AG04449 (cell line): ENCODE data around the gene RIIAD1.

Source experiments
- CTCF ChIA-PET: fragments of 350-600 bp; formaldehyde crosslinking; extraction: SDS; loops from one replicate; lab custom pipeline; 2021; ENCODE audit warnings: antibody characterized with exemption; lab: Yijun Ruan, JAX
- POLR2A ChIA-PET: fragments of 400-600, 350-600 bp; formaldehyde crosslinking; extraction: SDS; loops from one replicate; lab custom pipeline; 2020; ENCODE audit warnings: antibody characterized with exemption, inconsistent platforms; lab: Yijun Ruan, JAX
- DNase-seq: peaks from one replicate; pipeline ENCODE4 v3.0.0-alpha.2; 2010; ENCODE audit warnings: low read depth, low spot score
- H3K4me3 ChIP-seq: 2 replicates; pipeline ENCODE4 v1.5.1; 2011; ENCODE audit warnings: low read depth, mild to moderate bottlenecking, control low read depth, low read length
- CTCF ChIP-seq: IDR thresholded peaks from one replicate; pipeline ENCODE4 v1.5.1; 2011; ENCODE audit warnings: mild to moderate bottlenecking, moderate library complexity, low read length, control low read depth, inconsistent platforms; ENCODE audit not compliant: insufficient read depth; ENCODE audit errors: missing control alignments

The RIIAD1 gene

DNA sequence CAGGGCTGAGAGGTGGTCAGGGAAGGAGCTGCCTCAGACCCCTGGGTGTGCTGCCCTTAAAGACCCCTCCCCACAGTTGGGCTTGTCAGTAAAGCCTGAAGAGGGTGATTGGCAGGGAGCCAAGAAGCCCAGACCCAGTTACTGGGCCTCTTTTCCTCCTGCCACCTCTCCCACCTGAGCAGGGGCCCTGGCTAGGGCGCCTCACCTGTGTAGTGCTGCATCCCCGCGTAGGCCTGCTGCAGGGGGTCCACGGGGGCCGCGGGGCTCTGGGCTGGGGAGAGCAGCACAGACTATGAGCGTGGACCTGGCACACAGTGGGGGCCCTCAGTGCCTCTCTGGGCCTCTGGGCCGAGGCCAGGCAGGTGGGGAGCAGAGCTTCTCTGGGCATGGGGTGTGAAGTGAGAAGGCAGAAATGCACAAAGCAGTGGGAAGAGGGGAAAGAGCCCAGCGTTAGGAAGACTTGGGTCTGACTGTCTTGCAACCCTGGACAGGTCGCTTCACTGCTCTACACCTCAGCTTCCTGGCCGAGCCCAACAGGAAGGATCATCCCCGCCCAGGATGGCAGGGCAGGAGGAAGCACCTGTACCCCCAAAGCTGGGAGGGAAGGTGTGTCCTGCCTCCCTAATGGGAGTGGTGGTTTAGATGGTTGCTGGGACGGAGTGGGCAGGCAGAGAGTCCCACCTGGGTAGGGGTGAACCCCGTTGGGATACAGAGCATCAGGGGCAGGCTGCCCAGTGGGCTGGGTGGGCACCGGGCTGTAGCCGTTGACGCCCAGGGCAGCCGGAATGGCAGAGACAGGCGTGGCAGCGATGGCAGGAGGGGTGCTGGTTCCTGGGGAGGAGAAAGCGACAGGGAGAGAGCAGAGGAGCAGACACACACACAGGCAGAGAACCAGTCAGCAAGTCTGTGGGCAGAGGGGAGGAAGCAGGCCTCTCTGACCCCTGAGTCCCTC is 14.6 kb upstream of the RIIAD1 start:
- CTCF ChIA-PET = interaction anchor here (1.0 to 4.6 kb wide), 4 partner anchors 13 to 113 kb away, joined by 3 to 19 read pairs (median 3); partner anchors contain the start of gene RIIAD1
- POLR2A ChIA-PET = no interaction called here
- H3K4me3 ChIP-seq = no peak overlapping the region
- DNase-seq = no peak
- no peak for TF ChIP-seq CTCF

- ChIA-PET POLR2A (no interaction called here), CTCF (interaction anchor here (1.2 to 4.6 kb wide), 2 partner anchors 14 to 114 kb away, joined by 3 to 19 read pairs; no protein-coding TSS in a partner anchor)
- no peak for TF ChIP-seq CTCF
- DNase-seq = no peak
- no peak overlapping the region for H3K4me3 ChIP-seq
Observed at GRCh38 chr1:151707541-151708065, 13.7 kb upstream of the RIIAD1 start.

GRCh38 chr1:151708891-151709290 is 12.4 kb upstream of the RIIAD1 start:
- TF ChIP-seq CTCF = no peak
- ChIA-PET POLR2A (no interaction called here), CTCF (interaction anchor here (4.6 kb wide), 1 partner anchor 15 kb away, joined by 19 read pairs; no protein-coding TSS in a partner anchor)
- no peak for DNase-seq
- H3K4me3 ChIP-seq = no peak overlapping the region

- no peak for DNase-seq
- ChIA-PET CTCF (no interaction called here), POLR2A (no interaction called here)
- TF ChIP-seq CTCF = no peak
- no peak overlapping the region for H3K4me3 ChIP-seq
Observed at GRCh38 chr1:151710187-151710840, 11.0 kb upstream of the RIIAD1 start.

DNA sequence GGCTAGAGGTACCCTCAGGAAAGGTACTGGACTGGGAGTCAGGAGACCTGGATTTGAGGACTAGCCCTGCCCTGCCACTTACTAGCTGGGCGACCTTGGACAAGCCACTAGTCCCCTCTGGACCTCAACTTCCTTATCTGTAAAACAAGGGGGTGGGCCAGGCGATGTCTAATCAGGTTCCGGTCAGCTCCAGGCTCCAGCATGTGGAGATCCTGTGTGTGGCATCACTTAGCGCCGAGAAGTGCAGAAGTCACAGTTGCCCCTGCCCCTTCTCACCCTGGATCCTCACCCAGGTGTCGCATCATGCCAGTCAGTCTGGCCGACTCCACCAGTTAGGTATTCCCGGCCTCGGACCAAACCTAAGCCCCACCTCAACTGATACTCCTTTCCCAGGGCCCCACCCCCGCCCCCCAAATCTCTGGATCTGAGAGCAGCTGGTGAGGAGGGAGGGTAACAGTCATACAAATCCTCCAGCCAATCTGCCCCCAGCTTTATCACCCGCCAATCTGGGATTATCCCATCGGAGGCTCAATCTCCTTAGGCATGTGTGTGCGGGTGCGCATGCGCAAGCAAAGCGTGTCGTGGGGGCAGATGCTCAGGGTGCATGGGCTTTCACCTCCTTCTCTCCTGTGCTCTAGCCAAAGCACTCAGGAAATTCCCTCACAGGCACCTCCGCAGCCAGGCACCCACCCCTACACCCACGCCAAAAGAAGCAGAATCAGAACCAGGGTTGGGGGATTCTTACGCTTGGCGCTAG is 10.1 kb upstream of the RIIAD1 start:
- no peak for TF ChIP-seq CTCF
- ChIA-PET CTCF (interaction anchor here (1.2 kb wide), 1 partner anchor 18 kb away, joined by 4 read pairs; no protein-coding TSS in a partner anchor), POLR2A (no interaction called here)

More for the DNA sequence above, 10.1 kb upstream of the RIIAD1 start:
- DNase-seq = no peak
- no peak overlapping the region for H3K4me3 ChIP-seq
